ENCODE measurements around the gene HOXB4. TPM values are rescaled to one million over a fixed set of nuclear protein-coding genes. Genes with fewer than 3 reads are reported as not detected.

The HOXB4 gene
- total RNA-seq, 3 donors from 2014 or later = 4.5 to 14.6 (median 5.3) TPM

DNA sequence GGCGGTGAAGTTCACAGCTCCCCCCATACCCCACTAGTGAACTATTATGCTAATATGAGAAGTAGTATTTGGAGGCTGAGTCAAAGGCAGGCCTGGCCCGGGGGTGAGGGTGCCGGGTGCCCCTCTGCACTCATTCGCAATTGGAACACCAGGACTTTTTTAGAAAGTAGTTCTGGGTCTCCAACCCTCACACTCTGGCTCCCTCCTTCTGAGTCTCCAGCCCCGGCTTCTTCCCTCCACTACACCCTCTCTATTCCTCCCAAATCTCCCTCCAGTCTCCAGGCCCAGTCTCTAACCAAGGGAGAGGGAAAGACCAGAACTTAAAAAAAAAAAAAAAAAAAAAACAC lies 21.9 kb downstream of the HOXB4 start:
- ATAC-seq (no peak), DNase-seq (no peak)
- intact Hi-C loops (cut with DNase I, micrococcal nuclease) = no loop called here
- Histone ChIP-seq H3K4me3 (no peak overlapping the region), H3K36me3 (ENCODE audit: low read depth) (no peaks in the 10 kb centered on the region), H3K9me3 (no peaks in the 10 kb centered on the region), H3K4me1 (ENCODE audit: low read depth) (peaks cover 29% of the 10 kb centered on the region)
- TF ChIP-seq, protein P1, sequence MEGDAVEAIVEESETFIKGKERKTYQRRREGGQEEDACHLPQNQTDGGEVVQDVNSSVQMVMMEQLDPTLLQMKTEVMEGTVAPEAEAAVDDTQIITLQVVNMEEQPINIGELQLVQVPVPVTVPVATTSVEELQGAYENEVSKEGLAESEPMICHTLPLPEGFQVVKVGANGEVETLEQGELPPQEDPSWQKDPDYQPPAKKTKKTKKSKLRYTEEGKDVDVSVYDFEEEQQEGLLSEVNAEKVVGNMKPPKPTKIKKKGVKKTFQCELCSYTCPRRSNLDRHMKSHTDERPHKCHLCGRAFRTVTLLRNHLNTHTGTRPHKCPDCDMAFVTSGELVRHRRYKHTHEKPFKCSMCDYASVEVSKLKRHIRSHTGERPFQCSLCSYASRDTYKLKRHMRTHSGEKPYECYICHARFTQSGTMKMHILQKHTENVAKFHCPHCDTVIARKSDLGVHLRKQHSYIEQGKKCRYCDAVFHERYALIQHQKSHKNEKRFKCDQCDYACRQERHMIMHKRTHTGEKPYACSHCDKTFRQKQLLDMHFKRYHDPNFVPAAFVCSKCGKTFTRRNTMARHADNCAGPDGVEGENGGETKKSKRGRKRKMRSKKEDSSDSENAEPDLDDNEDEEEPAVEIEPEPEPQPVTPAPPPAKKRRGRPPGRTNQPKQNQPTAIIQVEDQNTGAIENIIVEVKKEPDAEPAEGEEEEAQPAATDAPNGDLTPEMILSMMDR (IDR thresholded peaks at IDR 0.05) = no peak

DNA sequence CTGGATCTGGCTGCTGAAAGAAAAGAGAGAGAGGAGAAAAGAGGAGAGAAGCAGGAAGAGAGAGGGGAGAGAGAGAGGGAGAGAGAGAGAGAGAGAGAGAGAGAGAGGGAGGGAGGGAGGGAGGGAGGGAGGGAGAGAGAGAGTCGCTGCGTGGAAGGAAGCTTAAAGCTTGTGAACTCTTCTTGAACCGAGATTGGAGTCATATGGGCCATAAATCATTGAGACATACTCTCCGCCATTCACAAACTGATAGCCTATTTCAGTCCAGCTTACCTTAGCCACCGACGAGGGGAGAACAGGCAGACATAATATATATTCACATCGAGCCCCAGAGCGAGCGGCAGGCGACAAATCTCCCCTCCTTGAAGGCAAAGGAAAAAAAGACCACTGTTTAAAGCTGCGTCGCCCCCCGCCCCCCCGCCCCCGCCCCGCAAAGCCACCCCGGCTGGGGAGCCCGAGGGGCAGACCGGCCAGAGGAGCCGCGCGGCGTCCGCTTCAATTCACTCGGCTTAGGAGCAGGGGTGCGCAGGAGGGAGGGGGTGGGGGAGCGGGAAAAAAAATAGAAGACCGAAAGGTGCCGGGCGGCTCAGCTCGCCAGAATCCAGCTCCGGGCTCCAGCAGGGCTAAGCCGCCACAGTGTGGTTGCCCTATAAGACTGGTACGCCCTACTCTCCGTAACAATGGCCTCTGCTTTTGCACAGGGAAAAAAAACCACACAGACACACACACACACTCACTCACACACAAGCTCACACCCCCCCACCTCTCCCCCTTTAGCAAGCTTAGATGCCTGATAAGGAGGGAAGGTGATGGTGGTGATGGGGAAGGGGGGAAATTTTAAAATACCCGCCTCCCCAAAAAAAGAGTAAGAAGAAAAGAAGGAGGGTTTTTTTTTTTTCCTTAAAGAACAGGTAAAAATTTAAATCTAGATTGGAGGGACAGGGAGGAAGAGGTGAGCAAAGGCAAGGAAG lies 22.6 kb downstream of the HOXB4 start:
- intact Hi-C loops (cut with DNase I, micrococcal nuclease) = no loop called here
- ATAC-seq (peak; percentile 77), DNase-seq (peak in 1 of 3 donors; percentile 47)
- Histone ChIP-seq H3K4me1 (ENCODE audit: low read depth) (peaks cover 24% of the 10 kb centered on the region), H3K4me3 (no peak overlapping the region), H3K9me3 (no peaks in the 10 kb centered on the region), H3K36me3 (ENCODE audit: low read depth) (no peaks in the 10 kb centered on the region)
- TF ChIP-seq, protein P1 (IDR thresholded peaks at IDR 0.05) = no peak

DNA sequence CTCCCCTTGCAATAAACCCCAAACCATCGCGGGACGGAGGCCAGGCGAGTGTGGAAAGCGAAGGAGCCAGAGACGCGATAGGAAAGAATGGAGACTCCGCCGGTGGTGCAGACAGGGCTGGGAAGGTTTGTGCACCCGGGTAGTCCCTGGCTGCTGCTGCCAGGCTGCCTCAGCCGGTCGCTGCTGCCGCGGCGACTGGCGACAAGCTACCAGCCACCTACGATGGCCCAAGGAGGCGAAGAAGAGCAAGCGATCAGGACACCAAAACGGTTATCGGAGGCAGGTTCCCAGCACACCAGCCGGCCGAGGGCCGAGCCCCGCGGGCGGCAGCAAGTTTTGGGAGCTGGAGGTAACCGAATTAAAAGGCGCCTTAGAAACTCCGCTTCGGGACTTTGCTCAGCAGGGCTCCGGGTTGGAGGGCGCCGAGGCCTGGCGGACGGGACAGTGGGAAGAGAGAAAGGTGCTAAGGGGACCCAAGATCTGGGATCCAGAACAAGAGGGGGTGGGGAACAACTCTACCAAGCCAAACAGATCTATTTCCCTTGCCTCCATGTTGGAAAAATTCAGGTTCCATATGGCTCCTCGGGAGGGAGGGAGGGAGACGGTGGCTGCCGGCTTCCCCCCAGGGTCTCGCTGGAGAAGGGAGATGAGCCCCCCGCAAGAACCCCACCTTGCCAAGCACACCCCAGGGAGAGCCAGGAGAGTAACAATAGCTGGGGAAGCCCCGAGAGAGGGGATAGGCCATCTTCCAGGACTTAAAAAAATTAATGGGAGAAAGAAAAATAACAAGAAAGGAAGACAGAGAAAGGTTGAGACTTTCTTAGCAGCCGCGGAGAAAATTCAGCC lies 23.5 kb downstream of the HOXB4 start:
- ATAC-seq (no peak), DNase-seq (no peak)
- Histone ChIP-seq H3K9me3 (no peaks in the 10 kb centered on the region), H3K36me3 (ENCODE audit: low read depth) (no peaks in the 10 kb centered on the region), H3K4me3 (no peak overlapping the region), H3K4me1 (ENCODE audit: low read depth) (peaks cover 23% of the 10 kb centered on the region)
- intact Hi-C loops (cut with DNase I, micrococcal nuclease) = no loop called here
- TF ChIP-seq, protein P1 (IDR thresholded peaks at IDR 0.05) = no peak

DNA sequence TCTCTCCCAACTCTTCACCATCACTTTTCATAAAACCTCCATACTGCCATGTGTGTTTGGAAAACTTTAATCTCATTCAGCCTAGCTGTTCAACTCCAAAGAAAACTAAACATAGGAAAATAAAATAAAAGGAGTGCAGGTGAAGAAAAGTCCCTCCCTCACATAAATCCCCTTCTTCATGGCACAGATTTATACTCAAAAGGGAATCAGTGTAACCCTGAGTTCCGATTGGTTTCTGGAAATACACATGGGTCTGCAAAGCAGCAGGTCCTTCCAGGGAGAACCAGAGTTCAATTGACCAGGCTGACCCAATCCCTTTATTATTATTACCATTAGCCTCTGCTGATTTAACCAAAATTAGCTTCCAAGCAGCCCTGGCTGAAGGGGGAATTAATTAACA lies 24.3 kb downstream of the HOXB4 start:
- TF ChIP-seq, protein P1 (IDR thresholded peaks at IDR 0.05) = no peak
- H3K4me3 ChIP-seq = no peak overlapping the region

DNA sequence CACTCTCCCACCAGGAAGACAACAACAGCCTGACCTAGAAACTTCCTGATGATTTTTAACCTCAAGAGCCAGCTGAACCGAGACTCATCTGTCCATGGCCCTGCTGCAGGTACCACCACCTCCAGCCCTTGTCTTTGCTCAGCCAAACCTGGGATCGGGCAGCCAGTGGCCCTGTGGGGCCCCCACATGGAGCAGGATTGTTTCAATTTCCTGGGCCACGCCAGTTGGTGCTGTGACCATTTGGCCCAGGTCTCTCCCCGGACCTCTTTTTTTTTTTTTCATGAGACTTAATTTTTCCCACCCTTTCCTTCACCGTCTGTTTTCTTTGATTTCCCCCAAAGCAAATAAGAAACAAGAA lies 25.0 kb downstream of the HOXB4 start:
- H3K36me3 ChIP-seq (ENCODE audit: low read depth) = no peaks in the 10 kb centered on the region
- TF ChIP-seq, protein P1 (IDR thresholded peaks at IDR 0.05) = no peak
- no peak for DNase-seq
- H3K4me3 ChIP-seq = no peak overlapping the region
- no peaks in the 10 kb centered on the region for H3K9me3 ChIP-seq
- H3K4me1 ChIP-seq (ENCODE audit: low read depth) = peaks cover 23% of the 10 kb centered on the region
- intact Hi-C loops (cut with DNase I, micrococcal nuclease) = no loop called here
- ATAC-seq = no peak

More for the DNA sequence above, 24.3 kb downstream of the HOXB4 start:
- H3K4me1 ChIP-seq (ENCODE audit: low read depth) = peaks cover 23% of the 10 kb centered on the region
- no peaks in the 10 kb centered on the region for H3K36me3 ChIP-seq (ENCODE audit: low read depth)
- no peaks in the 10 kb centered on the region for H3K9me3 ChIP-seq
- no peak for DNase-seq
- intact Hi-C loops (cut with DNase I, micrococcal nuclease) = no loop called here
- no peak for ATAC-seq

Measured in mucosa of descending colon (tissue), 3 donors.